Body of pancreas (tissue), 4 donors: Measurements from ENCODE around the gene ATP5PB. TPM values are rescaled to one million over a fixed set of nuclear protein-coding genes. Genes with fewer than 3 reads are reported as not detected.

Source experiments
- ATAC-seq: fragments of 150-250 bp; one replicate; pipeline ENCODE4 v1.9.1; 2016
- DNase-seq, 4 donors: peaks; one replicate each; pipeline ENCODE4 v3.0.0-alpha.2; 2019
- H3K27ac ChIP-seq, 4 donors: fragments of 200-600 bp; sonication (generic); 1 replicate in 3 of 4; 2 replicates in 1 of 4; pipeline versions ENCODE4 v1.5.1 to v1.6.1; 2016 to 2019; ENCODE audit warnings: mild to moderate bottlenecking in 1 of 4, mixed read lengths in 1 of 4, moderate library complexity in 1 of 4
- H3K27me3 ChIP-seq, 2 donors: fragments of 200-600 bp; sonication (generic); one replicate each; pipeline ENCODE4 v1.6.0; 2016; ENCODE audit warnings: mild to moderate bottlenecking in 1 of 2
- H3K36me3 ChIP-seq, 2 donors: fragments of 200-600 bp; sonication (generic); replicated peaks in 1 of 2; 2 replicates each; pipeline ENCODE4 v1.5.1; 2016; ENCODE audit warnings: low read depth in 2 of 2; ENCODE audit not compliant: insufficient read depth in 1 of 2
- H3K4me1 ChIP-seq: fragments of 200-600 bp; sonication (generic); one replicate; pipeline ENCODE4 v1.6.0; 2016
- H3K4me3 ChIP-seq, 2 donors: fragments of 200-600 bp; sonication (generic); 1 replicate in 1 of 2; 2 replicates in 1 of 2; pipeline ENCODE4 v1.5.1; 2016 to 2019
- H3K9me3 ChIP-seq, 3 donors: fragments of 200-600 bp; sonication (generic); 1 replicate in 2 of 3; 2 replicates in 1 of 3; pipeline ENCODE4 v1.5.1; 2016
- CTCF ChIP-seq, 7 experiments: fragments of 450-650 bp in 4 of 7; fragments of 200-600 bp in 3 of 7; sonication (generic) in 3 of 7; IDR thresholded peaks; one replicate each; pipeline ENCODE4 v1.5.1; 2016 to 2019; ENCODE audit warnings: antibody characterized with exemption in 7 of 7
- POLR2A ChIP-seq, 3 donors: fragments of 450-650 bp; IDR thresholded peaks; one replicate each; pipeline ENCODE4 v1.6.1; 2016; ENCODE audit warnings: antibody characterized with exemption in 3 of 3, mild to moderate bottlenecking in 2 of 3
- WGBS, 2 donors: methylation state at CpG; one replicate each; pipeline ENCODE4 v1.1.5; 2017; 5-methylcytosine and 5-hydroxymethylcytosine counted together
- intact Hi-C: fragments of 100-400 bp; cut with DNase I; formaldehyde crosslinking; loops from one replicate; pipeline ENCODE4 v1.15.1; 2023
- total RNA-seq, 2 donors: library from RNA; depleted of rRNA; stranded (reverse); fragments of >200 nt; gene quantifications; one replicate each; pipeline ENCODE4 v1.1.0, GENCODE V29; 2016

The ATP5PB gene
- total RNA-seq, 2 donors from 2014 or later: 55.0 to 91.0 TPM

GRCh38 chr1:111491070-111491469 is 41.8 kb downstream of the ATP5PB start:
- Histone ChIP-seq H3K4me3 (no peak overlapping the region), H3K4me1 (no peaks in the 10 kb centered on the region), H3K36me3 (no peaks in the 10 kb centered on the region), H3K9me3 (no peaks in the 10 kb centered on the region), H3K27ac (peak overlapping the region in 1 of 4 donors; percentile 65), H3K27me3 (no peaks in the 10 kb centered on the region)
- no peak for ATAC-seq
- TF ChIP-seq POLR2A (IDR thresholded peaks at IDR 0.05) (no peak), CTCF (IDR thresholded peaks at IDR 0.05) (no peak)
- intact Hi-C loops: no loop called here
- DNase-seq: no peak
- 86 to 91% methylated on average over 4 to 7 of the region's 7 CpGs for WGBS, 2 donors

DNA sequence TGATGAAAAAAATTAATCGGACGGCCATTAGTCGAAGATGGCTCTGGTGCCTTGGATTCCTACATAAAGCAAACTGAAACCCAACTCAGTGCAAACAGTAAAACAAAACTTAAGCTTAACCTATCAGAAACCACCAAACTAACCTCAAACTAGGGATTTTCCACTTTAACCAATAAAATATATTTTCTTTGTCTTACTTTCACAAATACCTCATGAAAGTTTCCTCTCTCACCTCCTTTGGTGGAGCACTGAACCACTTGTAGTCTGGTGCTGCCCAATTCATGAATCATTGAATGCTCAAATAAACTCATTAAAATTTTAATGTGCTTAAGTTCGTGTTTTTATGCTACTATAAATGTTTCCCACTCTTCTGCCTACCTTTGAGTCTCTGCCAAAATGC is 47.1 kb downstream of the ATP5PB start:
- no peaks in the 10 kb centered on the region for H3K36me3 ChIP-seq
- TF ChIP-seq CTCF (IDR thresholded peaks at IDR 0.05) (no peak), POLR2A (IDR thresholded peaks at IDR 0.05) (no peak)
- intact Hi-C loops: no loop called here
- no peaks in the 10 kb centered on the region for H3K4me1 ChIP-seq
- no peak for DNase-seq
- no peak overlapping the region for H3K27ac ChIP-seq
- H3K4me3 ChIP-seq: no peak overlapping the region
- WGBS, 2 donors: 74 to 82% methylated on average over 4 of the region's 4 CpGs
- no peak for ATAC-seq
- no peaks in the 10 kb centered on the region for H3K9me3 ChIP-seq
- H3K27me3 ChIP-seq: no peaks in the 10 kb centered on the region

GRCh38 chr1:111497592-111497991 is 48.3 kb downstream of the ATP5PB start:
- ATAC-seq (no peak), DNase-seq (no peak)
- H3K36me3 ChIP-seq: no peaks in the 10 kb centered on the region
- no peak for TF ChIP-seq POLR2A (IDR thresholded peaks at IDR 0.05)
- TF ChIP-seq CTCF (IDR thresholded peaks at IDR 0.05): no peak
- intact Hi-C loops: no loop called here
- H3K4me3 ChIP-seq: no peak overlapping the region
- H3K27ac ChIP-seq: no peak overlapping the region
- no peaks in the 10 kb centered on the region for H3K4me1 ChIP-seq
- no peaks in the 10 kb centered on the region for H3K9me3 ChIP-seq
- no peaks in the 10 kb centered on the region for H3K27me3 ChIP-seq
- WGBS, 2 donors: 62 to 66% methylated on average over 5 of the region's 5 CpGs

- Histone ChIP-seq H3K27ac (no peak overlapping the region), H3K36me3 (no peaks in the 10 kb centered on the region), H3K27me3 (no peaks in the 10 kb centered on the region), H3K4me1 (no peaks in the 10 kb centered on the region), H3K4me3 (no peak overlapping the region), H3K9me3 (no peaks in the 10 kb centered on the region)
- WGBS, 2 donors: 87 to 89% methylated on average over 5 of the region's 5 CpGs
- TF ChIP-seq POLR2A (IDR thresholded peaks at IDR 0.05): no peak
- no peak for TF ChIP-seq CTCF (IDR thresholded peaks at IDR 0.05)
- no peak for DNase-seq
- ATAC-seq: no peak
- intact Hi-C loops: no loop called here
Observed at GRCh38 chr1:111499026-111499785, 49.9 kb downstream of the ATP5PB start.

- Histone ChIP-seq H3K9me3 (no peaks in the 10 kb centered on the region), H3K27ac (no peak overlapping the region), H3K4me1 (no peaks in the 10 kb centered on the region), H3K36me3 (no peaks in the 10 kb centered on the region), H3K4me3 (no peak overlapping the region), H3K27me3 (no peaks in the 10 kb centered on the region)
- WGBS, 2 donors: 56 to 62% methylated on average over 7 of the region's 7 CpGs
- TF ChIP-seq CTCF (IDR thresholded peaks at IDR 0.05) (no peak), POLR2A (IDR thresholded peaks at IDR 0.05) (peak in 1 of 3 donors; percentile 29)
- DNase-seq: no peak
- ATAC-seq: no peak
- intact Hi-C loops: loop anchor here (10.0 kb wide), 1 partner anchor 273 kb away; no protein-coding TSS in a partner anchor
Observed at GRCh38 chr1:111501645-111502044, 52.4 kb downstream of the ATP5PB start.
